ENCODE results near the gene IGFBP3. TPM values are rescaled to one million over a fixed set of nuclear protein-coding genes. Genes with fewer than 3 reads are reported as not detected.

Gene IGFBP3
- total RNA-seq, 4 donors from 2014 or later, result 81.4 to 203 (median 90.2) TPM

DNA sequence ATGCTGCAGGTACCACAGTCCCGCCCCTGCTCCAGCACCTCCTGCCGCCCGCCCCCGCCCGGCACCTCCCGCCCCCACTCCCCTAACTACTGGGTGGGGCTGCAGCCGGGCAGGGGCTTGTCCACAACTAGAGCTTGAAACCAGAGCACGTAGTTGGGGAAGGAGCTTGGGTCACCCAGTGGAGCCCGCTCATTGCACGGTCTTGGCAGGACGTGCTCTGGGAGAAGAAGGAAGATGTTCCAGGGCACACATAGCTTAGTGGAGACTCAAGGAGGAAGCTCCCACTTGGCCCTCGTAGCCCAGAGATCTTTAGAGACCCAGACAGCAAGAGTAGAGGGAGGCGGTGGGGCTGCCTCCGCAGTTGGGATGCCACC is 32.1 kb downstream of the IGFBP3 start:
- H3K9me3 ChIP-seq, result no peaks in the 10 kb centered on the region

DNA sequence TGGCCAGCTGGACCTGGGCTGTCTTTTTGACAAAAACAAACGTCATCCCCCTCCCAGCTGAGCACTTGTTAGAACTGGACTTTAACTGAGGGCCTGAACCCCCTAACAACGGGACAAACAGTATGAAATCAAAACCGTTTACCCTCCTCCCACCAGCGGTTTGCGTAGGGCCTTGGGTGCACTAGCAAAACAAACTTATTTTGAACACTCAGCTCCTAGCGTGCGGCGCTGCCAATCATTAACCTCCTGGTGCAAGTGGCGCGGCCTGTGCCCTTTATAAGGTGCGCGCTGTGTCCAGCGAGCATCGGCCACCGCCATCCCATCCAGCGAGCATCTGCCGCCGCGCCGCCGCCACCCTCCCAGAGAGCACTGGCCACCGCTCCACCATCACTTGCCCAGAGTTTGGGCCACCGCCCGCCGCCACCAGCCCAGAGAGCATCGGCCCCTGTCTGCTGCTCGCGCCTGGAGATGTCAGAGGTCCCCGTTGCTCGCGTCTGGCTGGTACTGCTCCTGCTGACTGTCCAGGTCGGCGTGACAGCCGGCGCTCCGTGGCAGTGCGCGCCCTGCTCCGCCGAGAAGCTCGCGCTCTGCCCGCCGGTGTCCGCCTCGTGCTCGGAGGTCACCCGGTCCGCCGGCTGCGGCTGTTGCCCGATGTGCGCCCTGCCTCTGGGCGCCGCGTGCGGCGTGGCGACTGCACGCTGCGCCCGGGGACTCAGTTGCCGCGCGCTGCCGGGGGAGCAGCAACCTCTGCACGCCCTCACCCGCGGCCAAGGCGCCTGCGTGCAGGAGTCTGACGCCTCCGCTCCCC is 32.7 kb downstream of the IGFBP3 start, which contains the start of gene IGFBP1:
Gene IGFBP1, plus strand, starts transcription at position 304 of the 808 bp plus-strand sequence. Its CDS starts 165 bp downstream, at position 469.
- TF ChIP-seq POLR2A (IDR thresholded peaks at IDR 0.05), result no peak
- TF ChIP-seq, protein P1, sequence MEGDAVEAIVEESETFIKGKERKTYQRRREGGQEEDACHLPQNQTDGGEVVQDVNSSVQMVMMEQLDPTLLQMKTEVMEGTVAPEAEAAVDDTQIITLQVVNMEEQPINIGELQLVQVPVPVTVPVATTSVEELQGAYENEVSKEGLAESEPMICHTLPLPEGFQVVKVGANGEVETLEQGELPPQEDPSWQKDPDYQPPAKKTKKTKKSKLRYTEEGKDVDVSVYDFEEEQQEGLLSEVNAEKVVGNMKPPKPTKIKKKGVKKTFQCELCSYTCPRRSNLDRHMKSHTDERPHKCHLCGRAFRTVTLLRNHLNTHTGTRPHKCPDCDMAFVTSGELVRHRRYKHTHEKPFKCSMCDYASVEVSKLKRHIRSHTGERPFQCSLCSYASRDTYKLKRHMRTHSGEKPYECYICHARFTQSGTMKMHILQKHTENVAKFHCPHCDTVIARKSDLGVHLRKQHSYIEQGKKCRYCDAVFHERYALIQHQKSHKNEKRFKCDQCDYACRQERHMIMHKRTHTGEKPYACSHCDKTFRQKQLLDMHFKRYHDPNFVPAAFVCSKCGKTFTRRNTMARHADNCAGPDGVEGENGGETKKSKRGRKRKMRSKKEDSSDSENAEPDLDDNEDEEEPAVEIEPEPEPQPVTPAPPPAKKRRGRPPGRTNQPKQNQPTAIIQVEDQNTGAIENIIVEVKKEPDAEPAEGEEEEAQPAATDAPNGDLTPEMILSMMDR (IDR thresholded peaks at IDR 0.05 in 4 of 5, conservative IDR thresholded peaks at IDR 0.05 in 1 of 5), result no peak
- in situ Hi-C loops (cut with MboI; ENCODE audit: low sequenced_read_pairs in 4 of 4) (no loop called here), intact Hi-C loops (cut with DNase I; ENCODE audit: low total_unique reads) (no loop called here)
- DNase-seq (no peak), ATAC-seq (no peak)
- Histone ChIP-seq H3K4me3 (peak within 1 kb of the TSS in 2 of 4 donors; percentile 4 to 7), H3K27ac (no peak within 1 kb of the TSS), H3K36me3 (no peaks in the 10 kb centered on the region), H3K4me1 (no peaks in the 10 kb centered on the region), H3K27me3 (peaks cover 27 to 38% (median 33%) of the 10 kb centered on the region in 3 donors), H3K9me3 (no peaks in the 10 kb centered on the region)

More for the DNA sequence above, 32.1 kb downstream of the IGFBP3 start:
- Histone ChIP-seq H3K27me3 (peaks cover 27 to 38% (median 33%) of the 10 kb centered on the region in 3 donors), H3K36me3 (no peaks in the 10 kb centered on the region), H3K27ac (no peak overlapping the region), H3K4me1 (no peaks in the 10 kb centered on the region), H3K4me3 (peak overlapping the region in 1 of 4 donors; percentile 7)
- no peak for ATAC-seq
- in situ Hi-C loops (cut with MboI; ENCODE audit: low sequenced_read_pairs in 4 of 4) (no loop called here), intact Hi-C loops (cut with DNase I; ENCODE audit: low total_unique reads) (no loop called here)
- DNase-seq, result no peak
- no peak for TF ChIP-seq POLR2A (IDR thresholded peaks at IDR 0.05)
- TF ChIP-seq, protein P1 (IDR thresholded peaks at IDR 0.05 in 4 of 5, conservative IDR thresholded peaks at IDR 0.05 in 1 of 5), result no peak

DNA sequence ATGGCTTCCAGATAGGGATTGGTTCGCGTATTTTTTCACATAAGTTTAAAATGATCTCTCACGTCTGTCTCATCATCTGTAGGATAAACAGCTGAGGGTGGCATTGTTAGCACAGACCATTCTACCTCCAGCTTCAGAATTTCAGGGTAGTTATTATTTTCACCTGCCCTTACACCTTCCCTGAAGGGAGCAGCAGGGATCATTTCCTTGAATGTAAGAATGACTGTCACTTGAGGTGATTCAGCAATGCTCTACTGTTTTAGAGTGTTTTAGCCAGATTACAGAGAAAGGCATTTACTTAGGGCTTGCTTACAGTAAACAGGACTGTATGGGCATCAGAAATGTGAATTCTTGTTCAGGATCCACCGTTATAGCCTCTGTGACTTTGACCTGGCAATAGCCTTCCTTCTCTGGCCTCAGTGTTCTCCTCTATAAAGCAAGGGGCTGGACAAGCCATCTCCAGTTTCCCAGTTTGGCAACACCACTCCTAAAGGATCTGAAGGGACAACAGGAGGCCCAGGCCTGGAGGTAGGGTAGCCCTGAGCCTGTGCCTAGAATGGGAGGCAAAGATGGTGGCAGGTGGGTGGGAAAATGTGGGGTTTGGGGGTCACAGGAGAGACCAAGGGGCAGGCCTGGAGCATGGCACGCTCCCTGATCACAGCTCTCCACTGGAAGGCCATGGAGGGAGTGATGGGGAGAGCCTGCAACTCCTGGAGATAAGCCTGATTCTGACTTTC is 34.0 kb downstream of the IGFBP3 start:
- Histone ChIP-seq H3K4me3 (no peak overlapping the region), H3K27ac (no peak overlapping the region), H3K4me1 (no peaks in the 10 kb centered on the region), H3K27me3 (peaks cover 27 to 38% (median 33%) of the 10 kb centered on the region in 3 donors), H3K9me3 (no peaks in the 10 kb centered on the region), H3K36me3 (no peaks in the 10 kb centered on the region)
- in situ Hi-C loops (cut with MboI; ENCODE audit: low sequenced_read_pairs in 4 of 4), result no loop called here
- intact Hi-C loops (cut with DNase I; ENCODE audit: low total_unique reads), result no loop called here
- DNase-seq (no peak), ATAC-seq (no peak)
- TF ChIP-seq POLR2A (IDR thresholded peaks at IDR 0.05), result no peak
- TF ChIP-seq, protein P1 (IDR thresholded peaks at IDR 0.05 in 4 of 5, conservative IDR thresholded peaks at IDR 0.05 in 1 of 5), result no peak

DNA sequence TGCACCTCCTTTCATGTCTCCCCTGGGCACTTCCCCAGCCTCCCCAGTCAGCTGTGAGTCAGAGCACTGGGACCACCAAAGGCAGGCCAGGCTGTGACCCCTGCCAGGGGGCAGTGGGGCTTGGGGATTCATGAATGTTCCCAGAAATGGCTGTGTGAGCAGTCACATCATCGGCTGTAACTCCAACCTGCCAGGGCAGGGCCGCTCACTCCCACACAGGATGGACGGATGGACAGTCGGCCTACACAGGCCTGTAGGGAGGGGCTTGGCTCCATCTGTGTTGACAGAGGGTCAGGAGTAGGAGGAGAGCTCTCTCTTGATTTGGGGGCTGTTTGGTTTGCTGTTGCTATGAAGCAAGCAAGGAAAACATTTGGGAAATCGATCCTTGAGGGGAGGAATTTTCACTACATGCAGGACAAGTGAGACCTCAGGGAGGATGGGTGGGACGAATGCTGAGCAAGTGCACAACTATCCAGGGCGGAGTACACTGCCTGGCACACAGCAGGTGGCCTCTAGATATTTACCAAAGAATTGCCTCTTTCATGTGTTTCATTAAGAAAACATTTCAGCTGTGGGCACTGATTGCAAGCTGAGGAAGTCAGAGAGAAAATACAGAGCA is 35.7 kb downstream of the IGFBP3 start:
- no peaks in the 10 kb centered on the region for H3K4me1 ChIP-seq
- no peaks in the 10 kb centered on the region for H3K9me3 ChIP-seq
- intact Hi-C loops (cut with DNase I; ENCODE audit: low total_unique reads) (no loop called here), in situ Hi-C loops (cut with MboI; ENCODE audit: low sequenced_read_pairs in 4 of 4) (no loop called here)
- no peak overlapping the region for H3K27ac ChIP-seq
- H3K4me3 ChIP-seq, result no peak overlapping the region
- TF ChIP-seq, protein P1 (IDR thresholded peaks at IDR 0.05 in 4 of 5, conservative IDR thresholded peaks at IDR 0.05 in 1 of 5), result no peak
- no peak for TF ChIP-seq POLR2A (IDR thresholded peaks at IDR 0.05)
- H3K36me3 ChIP-seq, result no peaks in the 10 kb centered on the region
- peaks cover 27 to 38% (median 31%) of the 10 kb centered on the region in 3 donors for H3K27me3 ChIP-seq
- ATAC-seq (no peak), DNase-seq (no peak)

All from gastrocnemius medialis (tissue), 4 donors.